ENCODE measurements around the gene NUP98.

Gene NUP98

GRCh38 chr11:3832816-3833215 is 35.5 kb upstream of the NUP98 start (continued):
- no peak for TF ChIP-seq ZSCAN18 (tag by site-specific recombination; IDR thresholded peaks at IDR 0.05)
- no peak for TF ChIP-seq ZNF302 (tag by site-specific recombination; IDR thresholded peaks at IDR 0.05; ENCODE audit: low read depth)
- no peak for TF ChIP-seq ZNF10 (tag by site-specific recombination; IDR thresholded peaks at IDR 0.05)
- TF ChIP-seq PRDM6 (tag by site-specific recombination; IDR thresholded peaks at IDR 0.05), result no peak
- no peak for TF ChIP-seq ZNF549 (tag by site-specific recombination; IDR thresholded peaks at IDR 0.05)

- POLR2A ChIA-PET, result interaction anchor here (0.8 kb wide), 1 partner anchor 12 kb away, joined by 3 read pairs; no protein-coding TSS in a partner anchor
- Histone ChIP-seq H3K4me1 (ENCODE audit: control insufficient read depth, insufficient read depth, low read length) (no peaks in the 10 kb centered on the region), H3K27ac (ENCODE audit: extremely low read depth, low read depth, low read length) (no peak overlapping the region), H3K9me3 (ENCODE audit: control insufficient read depth, insufficient read depth, low read depth, low read length) (no peaks in the 10 kb centered on the region), H3K36me3 (ENCODE audit: control insufficient read depth in 2 of 2, insufficient read depth in 1 of 2, low read length in 2 of 2) (peaks cover 0 to 68% of the 10 kb centered on the region in 2 experiments; a peak in 2 of 3 replicates), H3K4me3 (ENCODE audit: low read depth, low read length) (no peak overlapping the region)
- TF ChIP-seq KLF16 (tag by site-specific recombination; IDR thresholded peaks at IDR 0.05), result no peak
- no peak for TF ChIP-seq PRDM4 (tag by site-specific recombination; IDR thresholded peaks at IDR 0.05)
- TF ChIP-seq BCL6B (tag by site-specific recombination; IDR thresholded peaks at IDR 0.05), result no peak
- TF ChIP-seq ZNF10 (tag by site-specific recombination; IDR thresholded peaks at IDR 0.05), result no peak
- TF ChIP-seq KLF8 (tag by site-specific recombination; IDR thresholded peaks at IDR 0.05), result no peak
- no peak for TF ChIP-seq ZNF416 (tag by site-specific recombination; IDR thresholded peaks at IDR 0.05)
- TF ChIP-seq ZNF660 (tag by site-specific recombination; IDR thresholded peaks at IDR 0.05), result no peak
- TF ChIP-seq ZNF362 (tag by site-specific recombination; IDR thresholded peaks at IDR 0.05), result no peak
- TF ChIP-seq TCF7L2 (IDR thresholded peaks at IDR 0.05; ENCODE audit: borderline replicate concordance, low read depth, low read length), result no peak
- TF ChIP-seq ZBTB11 (tag by site-specific recombination; conservative IDR thresholded peaks at IDR 0.05; ENCODE audit: low read depth), result no peak
- no peak for TF ChIP-seq ZNF433 (tag by site-specific recombination; IDR thresholded peaks at IDR 0.05; ENCODE audit: low read depth)
- no peak for TF ChIP-seq ZNF155 (tag by site-specific recombination; IDR thresholded peaks at IDR 0.05)
- TF ChIP-seq ZNF596 (tag by site-specific recombination; IDR thresholded peaks at IDR 0.05), result no peak
- no peak for TF ChIP-seq ZNF510 (tag by site-specific recombination; IDR thresholded peaks at IDR 0.05; ENCODE audit: insufficient replicate concordance)
- TF ChIP-seq ZNF514 (tag by site-specific recombination; IDR thresholded peaks at IDR 0.05), result no peak
- no peak for TF ChIP-seq ZNF610 (tag by site-specific recombination; IDR thresholded peaks at IDR 0.05; ENCODE audit: borderline replicate concordance)
- CTCF ChIA-PET, result interaction anchor here (0.6 to 2.2 kb wide), 7 partner anchors 9 to 241 kb away, joined by 3 to 6 read pairs (median 3); partner anchors contain the start of genes PGAP2 and RHOG
Observed at GRCh38 chr11:3831378-3832239, 34.3 kb upstream of the NUP98 start.

Measured in HEK293 (cell line).